HepG2 (cell line): ENCODE measurements around the gene PLAGL2. TPM values are rescaled to one million over a fixed set of nuclear protein-coding genes. Genes with fewer than 3 reads are reported as not detected.

Experiments used
- ARNTL ChIP-seq: sonication (generic); formaldehyde crosslinking; IDR thresholded peaks from 2 replicates; pipeline ENCODE4 v1.4.0; 2020; ENCODE audit warnings: mild to moderate bottlenecking, missing genetic modification reagents
- CEBPG ChIP-seq: IDR thresholded peaks from 2 replicates; pipeline ENCODE4 v1.6.1; 2016
- DR1 ChIP-seq: sonication (generic); formaldehyde crosslinking; IDR thresholded peaks from 2 replicates; pipeline ENCODE4 v1.8.0; 2021; ENCODE audit warnings: mild to moderate bottlenecking, missing genetic modification reagents, inconsistent platforms
- HNF4A ChIP-seq: sonication (generic); formaldehyde crosslinking; IDR thresholded peaks from 2 replicates; pipeline ENCODE4 v1.4.0; 2020; ENCODE audit warnings: missing genetic modification reagents
- KDM2A ChIP-seq: sonication (generic); formaldehyde crosslinking; IDR thresholded peaks from 2 replicates; pipeline ENCODE4 v1.4.0; 2020; ENCODE audit warnings: low read depth, missing genetic modification reagents, borderline replicate concordance
- KLF15 ChIP-seq: sonication (generic); formaldehyde crosslinking; IDR thresholded peaks from 2 replicates; pipeline ENCODE4 v1.8.1; 2023; ENCODE audit warnings: borderline replicate concordance, mild to moderate bottlenecking, inconsistent platforms, missing genetic modification reagents, mixed read lengths
- MBD4 ChIP-seq: IDR thresholded peaks from 2 replicates; pipeline ENCODE4 v1.6.1; 2012; ENCODE audit warnings: low read length, inconsistent platforms, borderline replicate concordance
- MIXL1 ChIP-seq: IDR thresholded peaks from 2 replicates; pipeline ENCODE4 v1.6.1; 2016
- NR2C2 ChIP-seq: sonication (generic); formaldehyde crosslinking; IDR thresholded peaks from 2 replicates; pipeline ENCODE4 v1.4.0; 2020; ENCODE audit warnings: missing genetic modification reagents, mild to moderate bottlenecking, moderate library complexity, borderline replicate concordance
- SMAD9 ChIP-seq: sonication (generic); formaldehyde crosslinking; IDR thresholded peaks from 2 replicates; pipeline ENCODE4 v1.5.1; 2020; ENCODE audit warnings: mild to moderate bottlenecking, missing genetic modification reagents
- ZFX ChIP-seq: sonication (generic); formaldehyde crosslinking; IDR thresholded peaks from 2 replicates; pipeline ENCODE4 v1.4.0; 2020; ENCODE audit warnings: mild to moderate bottlenecking, low read depth, missing genetic modification reagents, moderate library complexity
- ZNF749 ChIP-seq: sonication (generic); formaldehyde crosslinking; IDR thresholded peaks from 2 replicates; pipeline ENCODE4 v1.8.0; 2022; ENCODE audit warnings: mild to moderate bottlenecking, missing genetic modification reagents, moderate library complexity, borderline replicate concordance
- ZNF777 ChIP-seq: sonication (generic); formaldehyde crosslinking; IDR thresholded peaks from 2 replicates; pipeline ENCODE4 v1.4.0; 2020; ENCODE audit warnings: missing genetic modification reagents
- polyA plus RNA-seq, 8 experiments: library from polyadenylated mRNA; depleted of rRNA in 3 of 8; stranded (reverse) in 7 of 8; unstranded in 1 of 8; fragments of >200 nt; fragmentation: Illumina TruSeq in 4 of 8; extraction: Trizol in 4 of 8; gene quantifications; 2 replicates each; pipeline versions ENCODE4 v1.2.1 to v1.2.3, GENCODE V29; 2011 to 2016; ENCODE audit warnings: low read depth in 4 of 8, missing spikeins in 1 of 8, mixed read lengths in 1 of 8; ENCODE audit not compliant: insufficient read depth in 1 of 8
- total RNA-seq, 5 experiments: library from RNA; depleted of rRNA; stranded (reverse); fragments of >200 nt; fragmentation: Illumina TruSeq; extraction: Trizol; gene quantifications; 2 replicates each; pipeline ENCODE4 v1.2.3, GENCODE V29; 2016; ENCODE audit warnings: low read depth in 1 of 5
- TF ChIP-seq, protein P1 (sequence below): sonication (generic); formaldehyde crosslinking; IDR thresholded peaks from 2 replicates; pipeline ENCODE4 v1.8.1; 2022; ENCODE audit warnings: low read depth, mild to moderate bottlenecking, missing genetic modification reagents
- TF ChIP-seq, protein P2 (sequence below): sonication (generic); formaldehyde crosslinking; conservative IDR thresholded peaks from 2 replicates; pipeline ENCODE4 v1.8.0; 2022; ENCODE audit warnings: mild to moderate bottlenecking, moderate library complexity, missing genetic modification reagents
- TF ChIP-seq, protein P3 (sequence below): sonication (generic); formaldehyde crosslinking; IDR thresholded peaks from 2 replicates; pipeline ENCODE4 v1.4.0; 2020; ENCODE audit warnings: missing genetic modification reagents
- TF ChIP-seq, protein P4 (sequence below): IDR thresholded peaks from 2 replicates; pipeline ENCODE4 v1.6.1; 2016; ENCODE audit warnings: low read depth, borderline replicate concordance
- TF ChIP-seq, protein P5 (sequence below): IDR thresholded peaks from 2 replicates; pipeline ENCODE4 v1.6.1; 2016; ENCODE audit warnings: missing biosample characterization, missing genetic modification reagents, low read depth
- TF ChIP-seq, protein P6 (sequence below): IDR thresholded peaks from 2 replicates; pipeline ENCODE4 v1.6.1; 2016
- TF ChIP-seq, protein P7 (sequence below): sonication (generic); formaldehyde crosslinking; IDR thresholded peaks from 2 replicates; pipeline ENCODE4 v1.5.0; 2020; ENCODE audit warnings: missing genetic modification reagents

The PLAGL2 gene
- total and polyA plus RNA-seq, 2 of the 13 experiments (the other 11 are each of a cell fraction or from before 2014, with no cell fraction given), result 15.2 to 15.3 TPM

DNA sequence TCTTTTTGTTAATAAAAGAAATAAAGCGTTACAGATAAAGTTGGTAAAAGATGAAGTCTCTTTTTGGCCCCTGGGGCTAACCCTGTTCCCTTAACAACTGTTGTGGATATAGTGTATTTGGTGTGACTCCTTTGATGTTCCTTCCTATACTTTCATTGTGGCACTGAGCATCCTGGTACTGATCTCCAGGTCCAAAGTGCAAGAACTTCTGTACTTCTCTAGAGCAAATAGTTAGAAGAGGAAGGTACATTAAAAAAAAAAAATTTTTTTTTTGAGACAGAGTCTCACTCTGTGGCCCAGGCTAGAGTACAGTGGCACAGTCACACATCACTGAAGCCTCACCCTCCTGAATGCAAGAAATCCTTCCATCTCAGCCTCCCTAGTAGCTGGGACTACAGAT, 6.3 kb upstream of the PLAGL2 start (continued):
- TF ChIP-seq KLF15 (CRISPR knock-in tag) (no peak), HNF4A (peak; percentile 48), ZNF749 (no peak), CEBPG (CRISPR knock-in tag) (no peak), ARNTL (CRISPR knock-in tag) (0 out of 2 replicates have a peak, but pooled peaks have one; percentile 32), ZNF777 (no peak), MIXL1 (CRISPR knock-in tag) (no peak), ZFX (CRISPR knock-in tag) (no peak), SMAD9 (no peak), MBD4 (no peak), NR2C2 (CRISPR knock-in tag) (0 out of 2 replicates have a peak, but pooled peaks have one; percentile 12), KDM2A (CRISPR knock-in tag) (no peak), DR1 (CRISPR knock-in tag) (no peak)
- TF ChIP-seq, protein P1, sequence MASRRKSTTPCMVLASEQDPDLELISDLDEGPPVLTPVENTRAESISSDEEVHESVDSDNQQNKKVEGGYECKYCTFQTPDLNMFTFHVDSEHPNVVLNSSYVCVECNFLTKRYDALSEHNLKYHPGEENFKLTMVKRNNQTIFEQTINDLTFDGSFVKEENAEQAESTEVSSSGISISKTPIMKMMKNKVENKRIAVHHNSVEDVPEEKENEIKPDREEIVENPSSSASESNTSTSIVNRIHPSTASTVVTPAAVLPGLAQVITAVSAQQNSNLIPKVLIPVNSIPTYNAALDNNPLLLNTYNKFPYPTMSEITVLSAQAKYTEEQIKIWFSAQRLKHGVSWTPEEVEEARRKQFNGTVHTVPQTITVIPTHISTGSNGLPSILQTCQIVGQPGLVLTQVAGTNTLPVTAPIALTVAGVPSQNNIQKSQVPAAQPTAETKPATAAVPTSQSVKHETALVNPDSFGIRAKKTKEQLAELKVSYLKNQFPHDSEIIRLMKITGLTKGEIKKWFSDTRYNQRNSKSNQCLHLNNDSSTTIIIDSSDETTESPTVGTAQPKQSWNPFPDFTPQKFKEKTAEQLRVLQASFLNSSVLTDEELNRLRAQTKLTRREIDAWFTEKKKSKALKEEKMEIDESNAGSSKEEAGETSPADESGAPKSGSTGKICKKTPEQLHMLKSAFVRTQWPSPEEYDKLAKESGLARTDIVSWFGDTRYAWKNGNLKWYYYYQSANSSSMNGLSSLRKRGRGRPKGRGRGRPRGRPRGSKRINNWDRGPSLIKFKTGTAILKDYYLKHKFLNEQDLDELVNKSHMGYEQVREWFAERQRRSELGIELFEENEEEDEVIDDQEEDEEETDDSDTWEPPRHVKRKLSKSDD, result no peak
- TF ChIP-seq, protein P2, sequence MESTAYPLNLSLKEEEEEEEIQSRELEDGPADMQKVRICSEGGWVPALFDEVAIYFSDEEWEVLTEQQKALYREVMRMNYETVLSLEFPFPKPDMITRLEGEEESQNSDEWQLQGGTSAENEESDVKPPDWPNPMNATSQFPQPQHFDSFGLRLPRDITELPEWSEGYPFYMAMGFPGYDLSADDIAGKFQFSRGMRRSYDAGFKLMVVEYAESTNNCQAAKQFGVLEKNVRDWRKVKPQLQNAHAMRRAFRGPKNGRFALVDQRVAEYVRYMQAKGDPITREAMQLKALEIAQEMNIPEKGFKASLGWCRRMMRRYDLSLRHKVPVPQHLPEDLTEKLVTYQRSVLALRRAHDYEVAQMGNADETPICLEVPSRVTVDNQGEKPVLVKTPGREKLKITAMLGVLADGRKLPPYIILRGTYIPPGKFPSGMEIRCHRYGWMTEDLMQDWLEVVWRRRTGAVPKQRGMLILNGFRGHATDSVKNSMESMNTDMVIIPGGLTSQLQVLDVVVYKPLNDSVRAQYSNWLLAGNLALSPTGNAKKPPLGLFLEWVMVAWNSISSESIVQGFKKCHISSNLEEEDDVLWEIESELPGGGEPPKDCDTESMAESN (CRISPR knock-in tag), result no peak
- TF ChIP-seq, protein P3, sequence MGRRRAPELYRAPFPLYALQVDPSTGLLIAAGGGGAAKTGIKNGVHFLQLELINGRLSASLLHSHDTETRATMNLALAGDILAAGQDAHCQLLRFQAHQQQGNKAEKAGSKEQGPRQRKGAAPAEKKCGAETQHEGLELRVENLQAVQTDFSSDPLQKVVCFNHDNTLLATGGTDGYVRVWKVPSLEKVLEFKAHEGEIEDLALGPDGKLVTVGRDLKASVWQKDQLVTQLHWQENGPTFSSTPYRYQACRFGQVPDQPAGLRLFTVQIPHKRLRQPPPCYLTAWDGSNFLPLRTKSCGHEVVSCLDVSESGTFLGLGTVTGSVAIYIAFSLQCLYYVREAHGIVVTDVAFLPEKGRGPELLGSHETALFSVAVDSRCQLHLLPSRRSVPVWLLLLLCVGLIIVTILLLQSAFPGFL (CRISPR knock-in tag), result no peak
- TF ChIP-seq, protein P4, sequence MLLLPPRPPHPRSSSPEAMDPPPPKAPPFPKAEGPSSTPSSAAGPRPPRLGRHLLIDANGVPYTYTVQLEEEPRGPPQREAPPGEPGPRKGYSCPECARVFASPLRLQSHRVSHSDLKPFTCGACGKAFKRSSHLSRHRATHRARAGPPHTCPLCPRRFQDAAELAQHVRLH (CRISPR knock-in tag), result no peak
- TF ChIP-seq, protein P5, sequence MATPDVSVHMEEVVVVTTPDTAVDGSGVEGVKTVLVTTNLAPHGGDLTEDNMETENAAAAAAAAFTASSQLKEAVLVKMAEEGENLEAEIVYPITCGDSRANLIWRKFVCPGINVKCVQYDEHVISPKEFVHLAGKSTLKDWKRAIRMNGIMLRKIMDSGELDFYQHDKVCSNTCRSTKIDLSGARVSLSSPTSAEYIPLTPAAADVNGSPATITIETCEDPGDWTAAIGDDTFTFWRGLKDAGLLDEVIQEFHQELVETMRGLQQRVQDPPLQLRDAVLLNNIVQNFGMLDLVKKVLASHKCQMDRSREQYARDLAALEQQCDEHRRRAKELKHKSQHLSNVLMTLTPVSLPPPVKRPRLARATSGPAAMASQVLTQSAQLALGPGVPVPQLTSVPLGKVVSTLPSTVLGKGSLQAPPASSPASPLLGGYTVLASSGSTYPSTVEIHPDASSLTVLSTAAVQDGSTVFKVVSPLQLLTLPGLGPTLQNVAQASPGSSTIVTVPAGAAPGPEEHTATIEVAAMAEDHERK, result no peak
- TF ChIP-seq, protein P6, sequence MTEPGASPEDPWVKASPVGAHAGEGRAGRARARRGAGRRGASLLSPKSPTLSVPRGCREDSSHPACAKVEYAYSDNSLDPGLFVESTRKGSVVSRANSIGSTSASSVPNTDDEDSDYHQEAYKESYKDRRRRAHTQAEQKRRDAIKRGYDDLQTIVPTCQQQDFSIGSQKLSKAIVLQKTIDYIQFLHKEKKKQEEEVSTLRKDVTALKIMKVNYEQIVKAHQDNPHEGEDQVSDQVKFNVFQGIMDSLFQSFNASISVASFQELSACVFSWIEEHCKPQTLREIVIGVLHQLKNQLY, result no peak
- TF ChIP-seq, protein P7, sequence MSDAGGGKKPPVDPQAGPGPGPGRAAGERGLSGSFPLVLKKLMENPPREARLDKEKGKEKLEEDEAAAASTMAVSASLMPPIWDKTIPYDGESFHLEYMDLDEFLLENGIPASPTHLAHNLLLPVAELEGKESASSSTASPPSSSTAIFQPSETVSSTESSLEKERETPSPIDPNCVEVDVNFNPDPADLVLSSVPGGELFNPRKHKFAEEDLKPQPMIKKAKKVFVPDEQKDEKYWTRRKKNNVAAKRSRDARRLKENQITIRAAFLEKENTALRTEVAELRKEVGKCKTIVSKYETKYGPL (CRISPR knock-in tag), result no peak
